ENCODE results near the gene LRRN4.

The LRRN4 gene

Small RNA genes within 50 kb of the gene (small RNA-seq; reads per million reads assigned to genes)
- 0.03 to 0.13 reads per million in 2 experiments for gene RN7SL498P
